Thyroid gland (tissue), 4 donors: Measurements from ENCODE around the gene CDC42BPA. TPM values are rescaled to one million over a fixed set of nuclear protein-coding genes. Genes with fewer than 3 reads are reported as not detected.

ENCODE experiments used
- DNase-seq, 2 donors: peaks; one replicate each; pipeline ENCODE4 v3.0.0-alpha.2; 2019
- H3K27ac ChIP-seq, 3 donors: fragments of 200-600 bp; sonication (generic); 1 replicate in 2 of 3; 2 replicates in 1 of 3; pipeline ENCODE4 v1.5.1; 2016 to 2019; ENCODE audit warnings: mild to moderate bottlenecking in 1 of 3, moderate library complexity in 1 of 3
- H3K27me3 ChIP-seq: fragments of 200-600 bp; sonication (generic); one replicate; pipeline ENCODE4 v1.5.1; 2019
- H3K36me3 ChIP-seq, 2 donors: fragments of 200-600 bp; sonication (generic); one replicate each; pipeline ENCODE4 v1.5.1; 2016 to 2019
- H3K4me1 ChIP-seq, 2 donors: fragments of 200-600 bp; sonication (generic); one replicate each; pipeline ENCODE4 v1.5.1; 2017 to 2019
- H3K4me3 ChIP-seq, 3 donors: fragments of 200-600 bp; sonication (generic); replicated peaks in 1 of 3; 1 replicate in 2 of 3; 2 replicates in 1 of 3; pipeline ENCODE4 v1.5.1; 2016; ENCODE audit warnings: mild to moderate bottlenecking in 1 of 3
- H3K9me3 ChIP-seq: fragments of 200-600 bp; sonication (generic); one replicate; pipeline ENCODE4 v1.5.1; 2017
- POLR2A ChIP-seq, 2 donors: fragments of 450-650 bp; IDR thresholded peaks; one replicate each; pipeline ENCODE4 v1.6.1; 2017; ENCODE audit warnings: antibody characterized with exemption in 2 of 2, mild to moderate bottlenecking in 2 of 2, moderate library complexity in 1 of 2
- WGBS, 2 donors: methylation state at CpG; one replicate each; pipeline ENCODE4 v1.1.5; 2017; 5-methylcytosine and 5-hydroxymethylcytosine counted together
- intact Hi-C: fragments of 100-400 bp; cut with DNase I; formaldehyde crosslinking; loops from one replicate; pipeline ENCODE4 v1.15.1; 2023
- total RNA-seq, 4 donors: library from RNA; depleted of rRNA; stranded (reverse); fragments of >200 nt; gene quantifications; one replicate each; pipeline ENCODE4 v1.2.3, GENCODE V29; 2016
- TF ChIP-seq, protein P1 (sequence below), 6 experiments: fragments of 200-600 bp in 3 of 6; fragments of 450-650 bp in 3 of 6; sonication (generic) in 3 of 6; IDR thresholded peaks; one replicate each; pipeline ENCODE4 v1.5.1; 2016 to 2019; ENCODE audit warnings: antibody characterized with exemption in 6 of 6, mild to moderate bottlenecking in 2 of 6, inconsistent platforms in 1 of 6, moderate library complexity in 1 of 6

Gene CDC42BPA
- total RNA-seq, 4 donors from 2014 or later, result 25.0 to 50.0 (median 30.5) TPM

DNA sequence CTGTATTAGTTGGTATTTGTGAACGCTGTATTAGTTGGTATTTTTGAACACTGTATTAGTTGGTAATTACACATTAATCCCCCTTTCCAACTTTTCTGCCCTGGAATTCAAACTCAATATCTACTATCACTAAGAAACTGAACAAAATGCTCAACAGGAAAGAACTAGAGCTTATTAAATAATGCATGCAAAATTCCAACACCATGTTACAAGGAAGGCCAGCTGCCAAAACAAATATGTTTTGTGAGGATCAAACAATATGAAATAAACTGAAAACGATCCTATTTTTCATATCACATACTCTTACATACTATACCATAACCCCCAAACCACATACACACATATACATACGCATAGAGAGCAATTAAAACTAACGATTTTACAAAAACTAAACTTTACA is 104.9 kb downstream of the CDC42BPA start:
- 87 to 89% methylated on average over 4 of the region's 4 CpGs for WGBS, 2 donors
- TF ChIP-seq POLR2A (IDR thresholded peaks at IDR 0.05), result no peak
- TF ChIP-seq, protein P1, sequence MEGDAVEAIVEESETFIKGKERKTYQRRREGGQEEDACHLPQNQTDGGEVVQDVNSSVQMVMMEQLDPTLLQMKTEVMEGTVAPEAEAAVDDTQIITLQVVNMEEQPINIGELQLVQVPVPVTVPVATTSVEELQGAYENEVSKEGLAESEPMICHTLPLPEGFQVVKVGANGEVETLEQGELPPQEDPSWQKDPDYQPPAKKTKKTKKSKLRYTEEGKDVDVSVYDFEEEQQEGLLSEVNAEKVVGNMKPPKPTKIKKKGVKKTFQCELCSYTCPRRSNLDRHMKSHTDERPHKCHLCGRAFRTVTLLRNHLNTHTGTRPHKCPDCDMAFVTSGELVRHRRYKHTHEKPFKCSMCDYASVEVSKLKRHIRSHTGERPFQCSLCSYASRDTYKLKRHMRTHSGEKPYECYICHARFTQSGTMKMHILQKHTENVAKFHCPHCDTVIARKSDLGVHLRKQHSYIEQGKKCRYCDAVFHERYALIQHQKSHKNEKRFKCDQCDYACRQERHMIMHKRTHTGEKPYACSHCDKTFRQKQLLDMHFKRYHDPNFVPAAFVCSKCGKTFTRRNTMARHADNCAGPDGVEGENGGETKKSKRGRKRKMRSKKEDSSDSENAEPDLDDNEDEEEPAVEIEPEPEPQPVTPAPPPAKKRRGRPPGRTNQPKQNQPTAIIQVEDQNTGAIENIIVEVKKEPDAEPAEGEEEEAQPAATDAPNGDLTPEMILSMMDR (IDR thresholded peaks at IDR 0.05), result no peak
- Histone ChIP-seq H3K27me3 (no peaks in the 10 kb centered on the region), H3K27ac (no peak overlapping the region), H3K4me3 (no peak overlapping the region), H3K36me3 (no peaks in the 10 kb centered on the region), H3K9me3 (no peaks in the 10 kb centered on the region), H3K4me1 (no peaks in the 10 kb centered on the region)
- intact Hi-C loops, result no loop called here
- DNase-seq, result no peak

DNA sequence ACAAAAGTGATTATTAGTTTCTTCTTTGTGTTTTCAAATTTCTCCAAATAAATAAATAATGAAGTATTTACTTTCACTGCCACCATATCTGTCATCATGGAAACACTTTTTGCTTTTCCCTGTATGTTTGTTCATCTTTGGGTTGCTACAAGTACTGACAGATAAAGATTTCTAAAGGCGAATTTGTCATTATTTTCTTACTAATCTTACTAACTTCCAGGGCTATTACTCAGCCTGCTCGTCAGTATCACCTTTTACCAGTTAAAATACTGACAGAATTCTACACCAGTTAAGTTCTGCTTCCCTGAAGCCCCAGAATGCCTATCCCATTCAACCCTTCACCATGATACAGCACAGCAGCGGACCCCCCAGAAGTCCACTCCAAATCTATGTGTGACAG is 106.1 kb downstream of the CDC42BPA start:
- no peaks in the 10 kb centered on the region for H3K4me1 ChIP-seq
- H3K27ac ChIP-seq, result no peak overlapping the region
- WGBS, 2 donors, result 97% methylated on average over 3 of the region's 3 CpGs
- no peak for TF ChIP-seq POLR2A (IDR thresholded peaks at IDR 0.05)
- TF ChIP-seq, protein P1 (IDR thresholded peaks at IDR 0.05), result no peak
- H3K27me3 ChIP-seq, result no peaks in the 10 kb centered on the region
- H3K36me3 ChIP-seq, result no peaks in the 10 kb centered on the region
- no peak overlapping the region for H3K4me3 ChIP-seq
- DNase-seq, result no peak
- intact Hi-C loops, result no loop called here
- no peaks in the 10 kb centered on the region for H3K9me3 ChIP-seq

GRCh38 chr1:227210604-227211003 is 107.7 kb downstream of the CDC42BPA start:
- no peak for DNase-seq
- intact Hi-C loops, result no loop called here

DNA sequence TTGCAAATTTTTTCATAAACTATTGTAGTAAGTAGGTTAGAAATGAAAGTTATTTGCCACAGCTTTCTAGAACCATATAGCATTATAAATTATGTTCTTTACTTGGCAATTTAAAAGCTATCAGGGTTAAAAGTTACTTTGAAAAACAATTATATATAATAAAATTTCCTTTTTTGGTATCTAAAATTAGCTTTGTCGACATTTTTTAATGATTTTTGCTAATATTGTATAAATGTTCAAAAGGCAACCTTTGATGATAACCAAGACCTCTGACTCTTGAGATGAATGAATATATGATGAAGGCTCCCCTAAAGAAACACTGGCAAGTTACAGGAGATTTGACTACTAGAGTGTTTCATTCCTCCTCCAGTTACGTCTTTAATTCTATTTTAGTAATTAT is 121.2 kb downstream of the CDC42BPA start:
- no peak for TF ChIP-seq POLR2A (IDR thresholded peaks at IDR 0.05)
- TF ChIP-seq, protein P1 (IDR thresholded peaks at IDR 0.05), result no peak
- 93 to 97% methylated on average over 2 of the region's 2 CpGs for WGBS, 2 donors
- no peak for DNase-seq
- no peaks in the 10 kb centered on the region for H3K4me1 ChIP-seq
- no peaks in the 10 kb centered on the region for H3K27me3 ChIP-seq
- intact Hi-C loops, result no loop called here
- no peaks in the 10 kb centered on the region for H3K9me3 ChIP-seq
- no peak overlapping the region for H3K27ac ChIP-seq
- no peak overlapping the region for H3K4me3 ChIP-seq
- H3K36me3 ChIP-seq, result no peaks in the 10 kb centered on the region

More at GRCh38 chr1:227210604-227211003, 107.7 kb downstream of the CDC42BPA start:
- Histone ChIP-seq H3K4me3 (no peak overlapping the region), H3K27me3 (no peaks in the 10 kb centered on the region), H3K4me1 (no peaks in the 10 kb centered on the region), H3K27ac (no peak overlapping the region), H3K9me3 (no peaks in the 10 kb centered on the region), H3K36me3 (no peaks in the 10 kb centered on the region)
- no peak for TF ChIP-seq POLR2A (IDR thresholded peaks at IDR 0.05)
- TF ChIP-seq, protein P1 (IDR thresholded peaks at IDR 0.05), result no peak

DNA sequence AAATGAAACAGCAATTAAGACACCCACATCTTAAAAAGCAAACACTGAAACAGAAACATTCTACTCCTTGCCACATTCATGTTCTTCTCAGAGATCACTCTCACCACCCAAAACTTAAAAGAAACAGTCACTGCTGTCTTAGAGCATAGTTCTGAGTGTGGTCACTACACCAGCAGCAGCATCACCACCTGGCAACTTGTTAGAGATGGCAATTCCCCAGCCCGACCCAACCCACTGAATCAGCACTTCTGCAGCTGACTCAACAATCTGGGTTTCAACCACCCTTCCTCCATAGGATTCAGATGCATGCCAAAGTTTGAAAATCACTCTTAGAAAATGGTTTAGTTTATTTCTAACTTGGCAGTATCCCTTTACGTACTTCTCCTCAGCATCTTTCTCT is 126.1 kb downstream of the CDC42BPA start:
- intact Hi-C loops, result no loop called here
- peak in 1 of 2 donors; percentile 12 for DNase-seq
- no peaks in the 10 kb centered on the region for H3K27me3 ChIP-seq
- no peaks in the 10 kb centered on the region for H3K4me1 ChIP-seq
- no peak overlapping the region for H3K4me3 ChIP-seq
- H3K9me3 ChIP-seq, result no peaks in the 10 kb centered on the region
- H3K36me3 ChIP-seq, result no peaks in the 10 kb centered on the region
- WGBS, 2 donors, result 69 to 84% methylated on average over 2 of the region's 2 CpGs
- no peak for TF ChIP-seq POLR2A (IDR thresholded peaks at IDR 0.05)
- TF ChIP-seq, protein P1 (IDR thresholded peaks at IDR 0.05), result no peak
- H3K27ac ChIP-seq, result no peak overlapping the region
